ENCODE measurements around the gene NMNAT2. TPM values are rescaled to one million over a fixed set of nuclear protein-coding genes. Genes with fewer than 3 reads are reported as not detected.

Gene NMNAT2
- total RNA-seq, 4 donors from 2014 or later, result 0.10 to 0.29 (median 0.26) TPM; not detected in 1

- intact Hi-C loops (cut with DNase I; ENCODE audit: low total_unique reads) (no loop called here), in situ Hi-C loops (cut with MboI; ENCODE audit: low sequenced_read_pairs in 4 of 4) (no loop called here)
- TF ChIP-seq POLR2A (IDR thresholded peaks at IDR 0.05) (no peak), CTCF (IDR thresholded peaks at IDR 0.05 in 4 of 5, conservative IDR thresholded peaks at IDR 0.05 in 1 of 5) (no peak)
- Histone ChIP-seq H3K36me3 (no peaks in the 10 kb centered on the region), H3K27me3 (no peaks in the 10 kb centered on the region), H3K4me3 (no peak overlapping the region), H3K4me1 (no peaks in the 10 kb centered on the region), H3K27ac (no peak overlapping the region), H3K9me3 (no peaks in the 10 kb centered on the region)
- DNase-seq, result no peak
- peak; percentile 42 to 55 for ATAC-seq
Measured at GRCh38 chr1:183391863-183392262, 26.3 kb downstream of the NMNAT2 start.

- ATAC-seq, result no peak
- intact Hi-C loops (cut with DNase I; ENCODE audit: low total_unique reads), result no loop called here
Measured at GRCh38 chr1:183390561-183390960, 27.6 kb downstream of the NMNAT2 start.

GRCh38 chr1:183388735-183389134, 29.4 kb downstream of the NMNAT2 start:
- in situ Hi-C loops (cut with MboI; ENCODE audit: low sequenced_read_pairs in 4 of 4) (no loop called here), intact Hi-C loops (cut with DNase I; ENCODE audit: low total_unique reads) (no loop called here)
- Histone ChIP-seq H3K27me3 (no peaks in the 10 kb centered on the region), H3K27ac (no peak overlapping the region), H3K36me3 (no peaks in the 10 kb centered on the region), H3K4me1 (no peaks in the 10 kb centered on the region), H3K4me3 (no peak overlapping the region), H3K9me3 (no peaks in the 10 kb centered on the region)
- no peak for ATAC-seq
- DNase-seq, result no peak
- TF ChIP-seq POLR2A (IDR thresholded peaks at IDR 0.05) (no peak), CTCF (IDR thresholded peaks at IDR 0.05 in 4 of 5, conservative IDR thresholded peaks at IDR 0.05 in 1 of 5) (no peak)

More at GRCh38 chr1:183390561-183390960, 27.6 kb downstream of the NMNAT2 start:
- in situ Hi-C loops (cut with MboI; ENCODE audit: low sequenced_read_pairs in 4 of 4), result no loop called here
- DNase-seq, result no peak
- Histone ChIP-seq H3K4me1 (no peaks in the 10 kb centered on the region), H3K36me3 (no peaks in the 10 kb centered on the region), H3K9me3 (no peaks in the 10 kb centered on the region), H3K27me3 (no peaks in the 10 kb centered on the region), H3K4me3 (no peak overlapping the region), H3K27ac (no peak overlapping the region)
- TF ChIP-seq CTCF (IDR thresholded peaks at IDR 0.05 in 4 of 5, conservative IDR thresholded peaks at IDR 0.05 in 1 of 5), result no peak
- no peak for TF ChIP-seq POLR2A (IDR thresholded peaks at IDR 0.05)

- TF ChIP-seq CTCF (IDR thresholded peaks at IDR 0.05 in 4 of 5, conservative IDR thresholded peaks at IDR 0.05 in 1 of 5) (no peak), POLR2A (IDR thresholded peaks at IDR 0.05) (no peak)
- in situ Hi-C loops (cut with MboI; ENCODE audit: low sequenced_read_pairs in 4 of 4) (no loop called here), intact Hi-C loops (cut with DNase I; ENCODE audit: low total_unique reads) (no loop called here)
- DNase-seq (no peak), ATAC-seq (no peak)
- Histone ChIP-seq H3K4me3 (no peak overlapping the region), H3K4me1 (no peaks in the 10 kb centered on the region), H3K27ac (no peak overlapping the region), H3K27me3 (no peaks in the 10 kb centered on the region), H3K9me3 (no peaks in the 10 kb centered on the region), H3K36me3 (no peaks in the 10 kb centered on the region)
Measured at GRCh38 chr1:183385340-183386144, 32.6 kb downstream of the NMNAT2 start.
